ENCODE data around the gene LDLRAD4. TPM values are rescaled to one million over a fixed set of nuclear protein-coding genes. Genes with fewer than 3 reads are reported as not detected.

LDLRAD4 gene
- total RNA-seq, 1 experiment from 2014 or later, result 3.6 TPM

DNA sequence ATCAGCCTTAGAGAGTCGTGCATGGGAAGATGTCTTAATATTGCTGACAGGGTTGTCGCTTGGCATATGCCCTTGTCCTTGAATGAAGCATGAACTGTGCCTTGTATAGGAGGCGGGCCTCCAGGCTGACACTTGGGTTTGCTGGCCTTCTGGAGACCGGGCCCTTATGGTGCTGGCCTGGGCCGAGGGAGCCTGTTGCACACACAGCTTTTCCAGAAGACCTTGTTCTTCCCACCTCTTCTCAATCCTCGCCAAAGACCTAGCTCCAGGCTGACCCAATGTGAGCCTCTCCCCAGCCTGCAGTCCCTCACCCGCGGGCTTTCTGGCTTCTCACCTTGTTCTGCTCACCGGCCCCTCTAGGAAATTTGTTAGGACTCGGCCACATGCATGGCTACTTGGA lies 308.7 kb downstream of the LDLRAD4 start:
- Histone ChIP-seq H3K27ac (ENCODE audit: low read depth, low read length, poor library complexity, severe bottlenecking) (no peak overlapping the region), H3K4me3 (ENCODE audit: low read depth, low read length, poor library complexity, severe bottlenecking) (no peak overlapping the region), H3K9me3 (ENCODE audit: low read depth, low read length, poor library complexity, severe bottlenecking) (no peaks in the 10 kb centered on the region), H3K36me3 (ENCODE audit: insufficient read depth, low read length, poor library complexity, severe bottlenecking) (no peaks in the 10 kb centered on the region), H3K4me1 (ENCODE audit: insufficient read depth, low read length, poor library complexity, severe bottlenecking) (no peaks in the 10 kb centered on the region), H3K27me3 (replicated peaks; ENCODE audit: insufficient read depth, low read depth, low read length, poor library complexity) (no peaks in the 10 kb centered on the region)
- ChIA-PET CTCF (no interaction called here), POLR2A (ENCODE audit: low non-redundant PET) (no interaction called here)
- no peak for DNase-seq (ENCODE audit: low spot score)
- BruUV-seq (replicated peaks), result no TSS peak
- intact Hi-C loops (cut with micrococcal nuclease; ENCODE audit: unreplicated experiment), result no loop called here
- TF ChIP-seq, protein P1, sequence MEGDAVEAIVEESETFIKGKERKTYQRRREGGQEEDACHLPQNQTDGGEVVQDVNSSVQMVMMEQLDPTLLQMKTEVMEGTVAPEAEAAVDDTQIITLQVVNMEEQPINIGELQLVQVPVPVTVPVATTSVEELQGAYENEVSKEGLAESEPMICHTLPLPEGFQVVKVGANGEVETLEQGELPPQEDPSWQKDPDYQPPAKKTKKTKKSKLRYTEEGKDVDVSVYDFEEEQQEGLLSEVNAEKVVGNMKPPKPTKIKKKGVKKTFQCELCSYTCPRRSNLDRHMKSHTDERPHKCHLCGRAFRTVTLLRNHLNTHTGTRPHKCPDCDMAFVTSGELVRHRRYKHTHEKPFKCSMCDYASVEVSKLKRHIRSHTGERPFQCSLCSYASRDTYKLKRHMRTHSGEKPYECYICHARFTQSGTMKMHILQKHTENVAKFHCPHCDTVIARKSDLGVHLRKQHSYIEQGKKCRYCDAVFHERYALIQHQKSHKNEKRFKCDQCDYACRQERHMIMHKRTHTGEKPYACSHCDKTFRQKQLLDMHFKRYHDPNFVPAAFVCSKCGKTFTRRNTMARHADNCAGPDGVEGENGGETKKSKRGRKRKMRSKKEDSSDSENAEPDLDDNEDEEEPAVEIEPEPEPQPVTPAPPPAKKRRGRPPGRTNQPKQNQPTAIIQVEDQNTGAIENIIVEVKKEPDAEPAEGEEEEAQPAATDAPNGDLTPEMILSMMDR (conservative IDR thresholded peaks at IDR 0.05; ENCODE audit: low read depth, low read length), result no peak
- no peak for TF ChIP-seq EZH2 (IDR thresholded peaks at IDR 0.05; ENCODE audit: borderline replicate concordance, low read depth, low read length, poor library complexity, severe bottlenecking)

DNA sequence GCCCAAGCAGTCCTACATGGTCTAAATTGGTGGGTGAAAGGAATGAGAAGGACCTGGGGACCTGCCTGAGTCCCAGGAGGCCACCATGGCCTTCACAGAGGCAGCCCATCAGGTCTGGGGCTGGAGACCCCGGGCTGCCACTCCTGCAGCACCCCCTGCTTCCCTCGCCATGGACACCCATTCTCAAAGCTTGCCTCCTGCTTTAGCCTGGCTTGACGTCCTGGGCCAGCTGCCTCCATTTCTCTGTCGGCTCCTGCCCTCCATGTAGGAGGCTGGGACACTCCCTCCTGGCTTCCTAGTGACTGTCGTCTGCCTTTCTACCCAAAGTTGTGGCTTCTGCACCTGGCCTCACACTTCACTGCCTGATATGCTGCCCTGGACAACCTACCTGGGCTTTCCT lies 309.2 kb downstream of the LDLRAD4 start:
- ChIA-PET POLR2A (ENCODE audit: low non-redundant PET) (no interaction called here), CTCF (no interaction called here)
- Histone ChIP-seq H3K27me3 (replicated peaks; ENCODE audit: insufficient read depth, low read depth, low read length, poor library complexity) (no peaks in the 10 kb centered on the region), H3K36me3 (ENCODE audit: insufficient read depth, low read length, poor library complexity, severe bottlenecking) (no peaks in the 10 kb centered on the region), H3K4me1 (ENCODE audit: insufficient read depth, low read length, poor library complexity, severe bottlenecking) (no peaks in the 10 kb centered on the region), H3K4me3 (ENCODE audit: low read depth, low read length, poor library complexity, severe bottlenecking) (no peak overlapping the region), H3K27ac (ENCODE audit: low read depth, low read length, poor library complexity, severe bottlenecking) (no peak overlapping the region), H3K9me3 (ENCODE audit: low read depth, low read length, poor library complexity, severe bottlenecking) (no peaks in the 10 kb centered on the region)
- no peak for DNase-seq (ENCODE audit: low spot score)
- no peak for TF ChIP-seq EZH2 (IDR thresholded peaks at IDR 0.05; ENCODE audit: borderline replicate concordance, low read depth, low read length, poor library complexity, severe bottlenecking)
- TF ChIP-seq, protein P1 (conservative IDR thresholded peaks at IDR 0.05; ENCODE audit: low read depth, low read length), result no peak
- no TSS peak for BruUV-seq (replicated peaks)
- intact Hi-C loops (cut with micrococcal nuclease; ENCODE audit: unreplicated experiment), result no loop called here

DNA sequence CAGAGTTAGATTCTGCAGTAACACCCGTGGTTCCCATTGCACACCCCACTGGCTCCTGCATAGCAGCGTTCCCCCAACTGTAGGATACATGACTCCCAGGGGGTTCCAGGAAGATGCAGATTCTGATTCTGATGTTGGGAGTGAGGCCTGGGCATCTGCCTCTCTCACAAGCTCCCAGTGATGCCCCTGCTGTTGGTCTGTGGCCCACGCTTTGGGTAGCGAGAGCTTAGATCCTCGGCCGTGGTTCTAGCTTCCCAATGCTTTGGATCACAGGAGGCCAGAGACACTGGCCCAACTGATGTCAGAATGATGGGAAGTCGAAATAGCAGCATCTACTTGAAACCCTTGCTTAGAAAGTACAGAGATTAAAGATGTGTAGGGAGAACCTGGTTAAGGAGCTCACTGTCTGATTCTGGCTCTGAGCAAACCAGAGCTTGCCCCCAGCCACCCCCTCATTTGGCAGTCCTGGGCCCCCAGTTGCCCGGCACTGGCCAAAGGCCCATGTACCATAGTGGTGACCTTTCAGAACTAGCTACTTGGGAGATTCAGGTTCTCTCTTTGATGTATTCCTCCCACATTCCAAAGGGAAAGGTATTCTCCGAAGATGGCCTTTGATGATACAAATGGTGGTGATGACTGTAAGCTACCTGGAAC lies 310.3 kb downstream of the LDLRAD4 start:
- Histone ChIP-seq H3K36me3 (ENCODE audit: insufficient read depth, low read length, poor library complexity, severe bottlenecking) (no peaks in the 10 kb centered on the region), H3K4me3 (ENCODE audit: low read depth, low read length, poor library complexity, severe bottlenecking) (no peak overlapping the region), H3K27ac (ENCODE audit: low read depth, low read length, poor library complexity, severe bottlenecking) (no peak overlapping the region), H3K9me3 (ENCODE audit: low read depth, low read length, poor library complexity, severe bottlenecking) (no peaks in the 10 kb centered on the region), H3K27me3 (replicated peaks; ENCODE audit: insufficient read depth, low read depth, low read length, poor library complexity) (no peaks in the 10 kb centered on the region), H3K4me1 (ENCODE audit: insufficient read depth, low read length, poor library complexity, severe bottlenecking) (no peaks in the 10 kb centered on the region)
- BruUV-seq (replicated peaks), result no TSS peak
- ChIA-PET CTCF (no interaction called here), POLR2A (ENCODE audit: low non-redundant PET) (no interaction called here)
- intact Hi-C loops (cut with micrococcal nuclease; ENCODE audit: unreplicated experiment), result no loop called here
- DNase-seq (ENCODE audit: low spot score), result no peak
- TF ChIP-seq, protein P1 (conservative IDR thresholded peaks at IDR 0.05; ENCODE audit: low read depth, low read length), result no peak

Data from A673 (cell line).